Testis (tissue), 3 donors: ENCODE data around the gene PRKAB1. TPM values are rescaled to one million over a fixed set of nuclear protein-coding genes. Genes with fewer than 3 reads are reported as not detected.

Experiments
- DNase-seq: peaks from one replicate; pipeline ENCODE4 v3.0.0-alpha.2; 2019
- H3K27ac ChIP-seq, 2 donors: fragments of 200-600 bp; sonication (generic); one replicate each; pipeline ENCODE4 v1.5.1; 2019
- H3K27me3 ChIP-seq: fragments of 200-600 bp; sonication (generic); one replicate; pipeline ENCODE4 v1.5.1; 2019
- H3K36me3 ChIP-seq: fragments of 200-600 bp; sonication (generic); one replicate; pipeline ENCODE4 v1.5.1; 2017; ENCODE audit warnings: low read depth; ENCODE audit errors: missing control alignments
- H3K4me1 ChIP-seq: fragments of 200-600 bp; sonication (generic); one replicate; pipeline ENCODE4 v1.5.1; 2019
- H3K4me3 ChIP-seq, 2 donors: fragments of 200-600 bp; sonication (generic); one replicate each; pipeline ENCODE4 v1.5.1; 2017 to 2019
- H3K9me3 ChIP-seq: fragments of 200-600 bp; sonication (generic); one replicate; pipeline ENCODE4 v1.5.1; 2017
- CTCF ChIP-seq, 3 experiments: fragments of 450-650 bp in 2 of 3; fragments of 200-600 bp in 1 of 3; sonication (generic) in 1 of 3; IDR thresholded peaks; one replicate each; pipeline ENCODE4 v1.5.1; 2016 to 2019; ENCODE audit warnings: antibody characterized with exemption in 3 of 3, mild to moderate bottlenecking in 2 of 3, moderate library complexity in 1 of 3
- POLR2A ChIP-seq: fragments of 450-650 bp; IDR thresholded peaks from one replicate; pipeline ENCODE4 v1.6.1; 2017; ENCODE audit warnings: antibody characterized with exemption, mild to moderate bottlenecking, moderate library complexity
- WGBS, 2 donors: methylation state at CpG; one replicate each; pipeline ENCODE4 v1.1.5; 2018; 5-methylcytosine and 5-hydroxymethylcytosine counted together
- intact Hi-C: fragments of 100-400 bp; cut with DNase I; formaldehyde crosslinking; loops from one replicate; pipeline ENCODE4 v1.15.1; 2023; ENCODE audit warnings: low total_unique reads
- polyA plus RNA-seq: library from polyadenylated mRNA; stranded (reverse); fragments of 350-450 nt; fragmentation: Illumina TruSeq; extraction: RNeasy Lipid Tissue Mini Kit (QIAGEN cat#74804); gene quantifications from one replicate; pipeline ENCODE4 v1.2.3, GENCODE V29; 2014; ENCODE audit warnings: low read depth, low replicate concordance; ENCODE audit not compliant: insufficient read depth
- total RNA-seq, 2 donors: library from RNA; depleted of rRNA; stranded (reverse); fragments of >200 nt; gene quantifications; one replicate each; pipeline ENCODE4 v1.2.3, GENCODE V29; 2016

PRKAB1 gene
- total and polyA plus RNA-seq, 3 donors from 2014 or later, result 42.6 to 72.5 (median 48.5) TPM

- DNase-seq, result no peak
- Histone ChIP-seq H3K4me1 (peaks cover 17% of the 10 kb centered on the region), H3K4me3 (no peak overlapping the region), H3K27me3 (no peaks in the 10 kb centered on the region), H3K9me3 (no peaks in the 10 kb centered on the region), H3K36me3 (no peaks in the 10 kb centered on the region), H3K27ac (no peak overlapping the region)
- TF ChIP-seq POLR2A, result no peak
- no peak for TF ChIP-seq CTCF (IDR thresholded peaks at IDR 0.05)
- intact Hi-C loops, result no loop called here
- WGBS, 2 donors, result 89 to 90% methylated on average over 8 of the region's 8 CpGs
Observed at GRCh38 chr12:119672194-119672593, 4.3 kb downstream of the PRKAB1 start.

GRCh38 chr12:119673634-119674033, 5.7 kb downstream of the PRKAB1 start:
- TF ChIP-seq CTCF (IDR thresholded peaks at IDR 0.05) (no peak), POLR2A (no peak)
- Histone ChIP-seq H3K27ac (peak overlapping the region in 1 of 2 donors; percentile 44), H3K9me3 (no peaks in the 10 kb centered on the region), H3K4me1 (peaks cover 12% of the 10 kb centered on the region), H3K27me3 (no peaks in the 10 kb centered on the region), H3K4me3 (no peak overlapping the region), H3K36me3 (no peaks in the 10 kb centered on the region)
- intact Hi-C loops, result no loop called here
- 78 to 80% methylated on average over 7 of the region's 7 CpGs for WGBS, 2 donors
- no peak for DNase-seq

DNA sequence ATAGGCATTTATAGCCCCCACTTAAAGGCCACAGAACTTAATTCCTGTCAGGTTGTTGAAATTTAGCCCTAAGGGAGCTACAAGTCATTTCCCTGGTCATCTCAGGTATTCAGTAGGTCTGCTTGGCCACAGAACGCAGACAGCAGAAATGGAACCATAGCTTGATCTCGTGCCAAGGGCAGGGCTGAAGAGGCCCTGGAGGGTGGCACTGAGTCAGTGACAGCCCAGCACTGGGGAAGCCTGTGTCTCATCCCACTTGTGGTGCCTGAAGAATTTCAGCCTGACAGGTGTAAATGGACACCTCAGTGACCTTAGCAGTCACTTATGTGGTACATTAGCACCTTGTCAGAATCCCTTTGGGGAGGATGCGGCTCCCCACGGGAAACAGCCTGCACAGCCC, 6.6 kb downstream of the PRKAB1 start:
- DNase-seq, result no peak
- intact Hi-C loops, result no loop called here
- Histone ChIP-seq H3K27ac (no peak overlapping the region), H3K27me3 (no peaks in the 10 kb centered on the region), H3K9me3 (no peaks in the 10 kb centered on the region), H3K4me3 (no peak overlapping the region), H3K36me3 (no peaks in the 10 kb centered on the region), H3K4me1 (peaks cover 9% of the 10 kb centered on the region)
- WGBS, 2 donors, result 89 to 95% methylated on average over 4 of the region's 4 CpGs
- TF ChIP-seq CTCF (IDR thresholded peaks at IDR 0.05), result no peak
- TF ChIP-seq POLR2A, result no peak

DNA sequence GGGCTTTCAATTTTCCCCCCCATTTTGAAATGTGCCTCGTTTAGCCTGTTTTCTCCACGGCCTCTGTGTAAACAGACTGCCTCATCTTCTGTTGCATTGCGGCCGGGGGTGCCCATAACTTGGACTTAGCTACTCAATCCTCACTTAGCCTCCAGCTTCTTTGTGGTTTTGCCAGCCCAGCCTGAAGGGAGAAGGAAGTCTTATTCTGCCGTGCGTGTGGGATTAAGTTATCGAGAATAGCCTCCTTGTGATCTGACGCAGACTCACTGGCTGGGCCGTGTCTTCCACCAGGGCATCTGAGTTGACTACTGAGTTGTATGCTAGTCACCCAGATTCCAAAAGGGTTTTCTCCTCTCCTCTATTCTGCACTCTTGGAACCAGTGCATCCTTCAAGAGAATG, 8.1 kb downstream of the PRKAB1 start:
- no peaks in the 10 kb centered on the region for H3K4me1 ChIP-seq
- intact Hi-C loops, result no loop called here
- H3K27me3 ChIP-seq, result no peaks in the 10 kb centered on the region
- no peak for DNase-seq
- H3K36me3 ChIP-seq, result no peaks in the 10 kb centered on the region
- H3K9me3 ChIP-seq, result no peaks in the 10 kb centered on the region
- WGBS, 2 donors, result 89% methylated on average over 9 of the region's 9 CpGs
- no peak overlapping the region for H3K27ac ChIP-seq
- H3K4me3 ChIP-seq, result no peak overlapping the region
- TF ChIP-seq POLR2A (no peak), CTCF (IDR thresholded peaks at IDR 0.05) (no peak)

DNA sequence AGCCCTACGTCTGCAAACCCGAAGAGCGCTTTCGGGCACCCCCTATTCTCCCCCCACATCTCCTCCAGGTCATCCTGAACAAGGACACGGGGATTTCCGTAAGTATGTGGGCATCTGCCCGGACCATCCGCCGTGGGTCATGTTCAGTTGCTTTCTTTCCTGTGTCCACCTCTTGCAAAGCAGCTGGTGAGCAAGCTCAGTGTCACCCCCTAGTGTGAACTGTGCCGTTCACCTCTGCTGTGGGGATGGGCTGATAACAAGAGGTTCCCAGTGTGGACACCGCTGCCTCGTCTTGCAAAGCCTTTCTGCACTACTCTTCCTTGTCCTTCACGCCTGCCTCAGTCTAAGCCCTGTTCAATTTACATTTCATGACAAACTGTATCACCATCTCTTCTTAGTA, 8.6 kb downstream of the PRKAB1 start:
- no peak for DNase-seq
- Histone ChIP-seq H3K27me3 (no peaks in the 10 kb centered on the region), H3K27ac (no peak overlapping the region), H3K36me3 (no peaks in the 10 kb centered on the region), H3K9me3 (no peaks in the 10 kb centered on the region), H3K4me1 (no peaks in the 10 kb centered on the region), H3K4me3 (no peak overlapping the region)
- no peak for TF ChIP-seq CTCF (IDR thresholded peaks at IDR 0.05)
- TF ChIP-seq POLR2A, result no peak
- intact Hi-C loops, result no loop called here
- 91 to 93% methylated on average over 13 of the region's 13 CpGs for WGBS, 2 donors
